CD1c-positive myeloid dendritic cell (primary cell): ENCODE data around the gene CCDC198.

Experiments
- DNase-seq: peaks from one replicate; pipeline ENCODE4 v3.0.0-alpha.2; 2016; ENCODE audit errors: extremely low spot score

The CCDC198 gene

DNA sequence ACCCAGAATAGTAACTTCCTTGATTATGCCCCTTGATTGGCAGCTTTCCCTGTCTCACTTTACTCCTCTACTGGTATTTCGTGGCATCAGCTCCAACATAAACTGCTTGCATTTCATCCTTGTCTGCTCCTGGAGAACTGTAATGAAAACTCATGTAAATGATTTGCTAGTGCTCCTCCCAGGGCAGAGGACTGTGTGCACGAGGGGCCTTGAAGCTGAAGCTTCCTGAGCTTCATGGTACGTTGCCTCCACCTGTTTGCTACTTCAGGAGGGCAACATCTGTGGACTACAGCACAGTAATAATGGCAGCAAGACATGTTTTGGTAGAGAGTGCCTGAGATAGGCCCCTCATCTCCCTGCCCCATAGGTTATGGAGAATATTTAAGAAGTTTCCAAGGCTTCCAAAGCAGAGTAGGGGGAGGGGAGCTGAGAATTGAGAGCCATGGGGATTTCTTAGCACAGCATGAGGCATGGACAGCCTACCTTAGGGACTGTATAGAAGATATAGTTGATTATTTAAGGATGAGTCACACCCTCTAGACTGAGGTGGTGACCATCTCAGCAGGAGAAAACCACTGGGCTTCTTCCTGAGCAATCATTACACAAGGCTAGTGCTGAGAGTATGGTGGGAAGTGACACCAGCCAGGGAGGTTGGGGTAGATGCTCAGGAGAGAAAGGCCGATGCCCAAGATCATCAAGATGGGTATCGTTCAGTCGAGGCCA lies 29.5 kb downstream of the CCDC198 start:
- no peak for DNase-seq

GRCh38 chr14:57462551-57462950 lies 31.1 kb downstream of the CCDC198 start:
- no peak for DNase-seq

- no peak for DNase-seq
These were observed 31.8 kb downstream of the CCDC198 start for GRCh38 chr14:57461777-57462320.

DNA sequence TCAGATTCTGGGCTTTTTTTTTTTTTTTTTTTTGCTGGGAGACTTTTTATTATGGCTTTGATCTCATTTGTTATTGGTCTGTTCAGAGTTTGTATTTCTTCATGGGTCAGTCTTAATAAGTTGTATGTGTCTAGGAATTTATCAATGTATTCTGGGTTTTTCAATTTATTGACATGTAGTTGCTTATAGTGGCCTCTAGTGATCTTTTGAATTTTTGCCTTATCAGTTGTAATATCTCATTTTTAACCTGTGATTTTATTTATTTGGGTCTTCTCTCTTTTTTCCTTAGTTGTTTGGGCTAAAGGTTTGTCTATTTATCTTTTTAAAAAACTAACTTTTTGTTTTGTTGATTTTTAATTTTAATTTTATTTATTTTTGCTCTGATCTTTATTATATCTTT lies 57.7 kb downstream of the CCDC198 start:
- no peak for DNase-seq

- DNase-seq = no peak
These were observed 72.7 kb downstream of the CCDC198 start for GRCh38 chr14:57420986-57421385.

DNA sequence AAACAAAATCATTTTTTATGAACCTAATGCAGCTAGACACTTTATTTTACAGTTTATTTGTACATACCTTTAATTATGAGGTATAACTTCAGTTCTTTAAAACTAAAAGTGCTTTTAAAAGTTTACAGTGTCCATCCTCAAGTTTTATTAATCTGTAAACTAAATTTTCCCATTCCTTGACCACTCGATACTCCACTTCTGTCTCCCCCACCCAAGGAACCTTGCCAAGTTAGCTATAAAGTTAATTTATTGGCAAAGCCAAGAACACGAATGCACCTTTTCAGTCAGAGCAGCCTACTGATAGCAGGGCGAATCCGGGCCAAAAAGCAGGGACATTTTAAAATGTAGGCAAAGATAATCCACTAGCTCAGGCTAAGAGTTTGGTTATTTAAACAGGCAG lies 73.6 kb downstream of the CCDC198 start:
- no peak for DNase-seq
